Spleen (tissue), 11 donors: Measurements from ENCODE around the gene PUS7. TPM values are rescaled to one million over a fixed set of nuclear protein-coding genes. Genes with fewer than 3 reads are reported as not detected.
"Not testable (repeated sequence)": the region's sequence is repeated elsewhere in the genome, so short reads cannot be mapped to it uniquely, and the experiment has no call there.

Experiments used
- DNase-seq: peaks from one replicate; pipeline ENCODE4 v3.0.0-alpha.2; 2020
- H3K27ac ChIP-seq, 8 donors: fragments of 200-600 bp; sonication (generic) in 7 of 8; 1 replicate in 4 of 8; 2 replicates in 4 of 8; pipeline versions ENCODE4 v1.5.0 to v1.8.0; 2016 to 2021; ENCODE audit warnings: inconsistent platforms in 4 of 8, mild to moderate bottlenecking in 4 of 8, moderate library complexity in 1 of 8
- H3K27me3 ChIP-seq, 7 donors: fragments of 200-600 bp; sonication (generic) in 6 of 7; replicated peaks in 1 of 7; 1 replicate in 4 of 7; 2 replicates in 3 of 7; pipeline versions ENCODE4 v1.5.0 to v1.8.0; 2016 to 2021; ENCODE audit warnings: inconsistent platforms in 3 of 7, mild to moderate bottlenecking in 1 of 7
- H3K36me3 ChIP-seq, 6 donors: fragments of 200-600 bp; sonication (generic) in 5 of 6; 1 replicate in 4 of 6; 2 replicates in 2 of 6; pipeline versions ENCODE4 v1.5.0 to v1.8.0; 2016 to 2021; ENCODE audit warnings: inconsistent platforms in 2 of 6
- H3K4me1 ChIP-seq, 6 donors: fragments of 200-600 bp; sonication (generic) in 5 of 6; 1 replicate in 3 of 6; 2 replicates in 3 of 6; pipeline versions ENCODE4 v1.5.0 to v1.8.0; 2016 to 2021; ENCODE audit warnings: inconsistent platforms in 3 of 6
- H3K4me3 ChIP-seq, 8 donors: fragments of 200-600 bp; sonication (generic) in 7 of 8; 1 replicate in 4 of 8; 2 replicates in 4 of 8; pipeline versions ENCODE4 v1.5.0 to v1.8.0; 2016 to 2021; ENCODE audit warnings: inconsistent platforms in 4 of 8, mild to moderate bottlenecking in 4 of 8, moderate library complexity in 2 of 8
- H3K9me3 ChIP-seq, 8 donors: fragments of 200-600 bp; sonication (generic) in 7 of 8; 1 replicate in 4 of 8; 2 replicates in 4 of 8; pipeline versions ENCODE4 v1.5.0 to v1.8.0; 2016 to 2021; ENCODE audit warnings: inconsistent platforms in 4 of 8
- POLR2A ChIP-seq, 3 donors: fragments of 450-650 bp; IDR thresholded peaks; one replicate each; pipeline ENCODE4 v1.5.1; 2017; ENCODE audit warnings: antibody characterized with exemption in 3 of 3, mild to moderate bottlenecking in 1 of 3
- POLR2AphosphoS5 ChIP-seq, 3 donors: sonication (generic); formaldehyde crosslinking; IDR thresholded peaks; one replicate each; pipeline ENCODE4 v1.5.1; 2017; ENCODE audit warnings: antibody characterized with exemption in 3 of 3
- WGBS, 5 donors: extraction: QIAGEN DNeasy Blood & Tissue Kit in 3 of 5; methylation state at CpG; one replicate each; pipeline versions ENCODE4 v1.1.5 to v1.1.7; 2013 to 2018; 5-methylcytosine and 5-hydroxymethylcytosine counted together
- intact Hi-C: fragments of 100-400 bp; cut with DNase I; formaldehyde crosslinking; loops from one replicate; pipeline ENCODE4 v1.15.0; 2023; ENCODE audit warnings: low total_unique reads
- polyA plus RNA-seq, 3 donors: library from polyadenylated mRNA; stranded (reverse); fragments of 200-250 nt; gene quantifications; one replicate each; pipeline ENCODE4 v1.2.1, GENCODE V29; 2013
- total RNA-seq, 7 donors: library from RNA; depleted of rRNA in 3 of 7; stranded (reverse); fragments of >200 nt in 3 of 7; fragmentation: NEBNext Ultra II Directional in 4 of 7; extraction: Animal tissue kit (Norgen Biotek cat#: 25700) in 4 of 7; gene quantifications; one replicate each; pipeline versions ENCODE4 v1.1.0 to v1.2.1, GENCODE V29; 2016 to 2021
- TF ChIP-seq, protein P1 (sequence below), 11 experiments: fragments of 200-600 bp in 7 of 11; fragments of 450-650 bp in 4 of 11; sonication (generic) in 4 of 11; IDR thresholded peaks in 8 of 11; conservative IDR thresholded peaks in 3 of 11; 1 replicate in 7 of 11; 2 replicates in 4 of 11; pipeline versions ENCODE4 v1.4.0 to v1.8.0; 2016 to 2021; ENCODE audit warnings: antibody characterized with exemption in 11 of 11, inconsistent platforms in 4 of 11, mild to moderate bottlenecking in 1 of 11
- donor health status: healthy with polysubstance abuse.
- donor health status: DM: no; HTN: no; CAD: no; lungs with moderate emphysema.
- donor health status: DM: no; HTN: no; CAD: no.
- donor health status: Bipolar disorder and iron deficiency.
- donor health status: healthy.
- donor health status: DM: no; HTN: no; CAD: no.
- donor health status: DM: yes; HTN: yes; CAD: no.

PUS7 gene
- total and polyA plus RNA-seq, 10 donors = 1.5 to 10.1 (median 6.3) TPM

- H3K27me3 ChIP-seq = no peaks in the 10 kb centered on the region
- no peak for TF ChIP-seq POLR2A (IDR thresholded peaks at IDR 0.05)
- TF ChIP-seq, protein P1, sequence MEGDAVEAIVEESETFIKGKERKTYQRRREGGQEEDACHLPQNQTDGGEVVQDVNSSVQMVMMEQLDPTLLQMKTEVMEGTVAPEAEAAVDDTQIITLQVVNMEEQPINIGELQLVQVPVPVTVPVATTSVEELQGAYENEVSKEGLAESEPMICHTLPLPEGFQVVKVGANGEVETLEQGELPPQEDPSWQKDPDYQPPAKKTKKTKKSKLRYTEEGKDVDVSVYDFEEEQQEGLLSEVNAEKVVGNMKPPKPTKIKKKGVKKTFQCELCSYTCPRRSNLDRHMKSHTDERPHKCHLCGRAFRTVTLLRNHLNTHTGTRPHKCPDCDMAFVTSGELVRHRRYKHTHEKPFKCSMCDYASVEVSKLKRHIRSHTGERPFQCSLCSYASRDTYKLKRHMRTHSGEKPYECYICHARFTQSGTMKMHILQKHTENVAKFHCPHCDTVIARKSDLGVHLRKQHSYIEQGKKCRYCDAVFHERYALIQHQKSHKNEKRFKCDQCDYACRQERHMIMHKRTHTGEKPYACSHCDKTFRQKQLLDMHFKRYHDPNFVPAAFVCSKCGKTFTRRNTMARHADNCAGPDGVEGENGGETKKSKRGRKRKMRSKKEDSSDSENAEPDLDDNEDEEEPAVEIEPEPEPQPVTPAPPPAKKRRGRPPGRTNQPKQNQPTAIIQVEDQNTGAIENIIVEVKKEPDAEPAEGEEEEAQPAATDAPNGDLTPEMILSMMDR (IDR thresholded peaks at IDR 0.05 in 8 of 11, conservative IDR thresholded peaks at IDR 0.05 in 3 of 11) = no peak
- no peak for TF ChIP-seq POLR2AphosphoS5 (IDR thresholded peaks at IDR 0.05)
- H3K27ac ChIP-seq = no peak overlapping the region
- intact Hi-C loops = no loop called here
- no peak for DNase-seq
- no peak overlapping the region for H3K4me3 ChIP-seq
- peaks cover 0 to 25% (median 17%) of the 10 kb centered on the region in 6 donors for H3K4me1 ChIP-seq
- H3K9me3 ChIP-seq = no peaks in the 10 kb centered on the region
- 67 to 78% (median 76%) methylated on average over 4 of the region's 4 CpGs for WGBS, 5 donors
- H3K36me3 ChIP-seq = no peaks in the 10 kb centered on the region
Measured at GRCh38 chr7:105524840-105525239, 2.8 kb upstream of the PUS7 start.

DNA sequence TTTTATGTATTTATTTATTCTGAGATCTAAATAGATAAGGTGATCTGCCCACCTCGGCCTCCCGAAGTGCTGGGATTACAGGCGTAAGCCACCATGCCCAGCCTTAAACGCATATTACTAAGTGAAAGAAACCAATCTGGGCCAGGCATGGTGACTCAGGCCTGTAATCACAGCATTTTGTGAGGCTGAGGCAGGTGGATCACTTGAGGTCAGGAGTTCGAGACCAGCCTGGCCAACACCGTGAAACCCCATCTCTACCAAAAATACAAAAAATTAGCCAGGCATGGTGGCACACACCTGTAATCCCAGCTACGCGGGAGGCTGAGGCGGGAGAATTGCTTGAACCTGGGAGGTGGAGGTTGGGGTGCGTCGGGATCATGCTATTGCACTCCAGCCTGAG, 2.4 kb upstream of the PUS7 start:
- WGBS, 5 donors = 91 to 97% (median 96%) methylated on average over 11 of the region's 11 CpGs
- intact Hi-C loops, H3K27ac ChIP-seq, DNase-seq, H3K9me3 ChIP-seq, H3K36me3 ChIP-seq, H3K27me3 ChIP-seq, H3K4me3 ChIP-seq: not testable (repeated sequence)
- peaks cover 0 to 25% (median 17%) of the 10 kb centered on the region in 6 donors for H3K4me1 ChIP-seq

- H3K4me3 ChIP-seq = peak overlapping the region; percentile 63 to 97 (median 92)
- no peaks in the 10 kb centered on the region for H3K9me3 ChIP-seq
- H3K27me3 ChIP-seq = no peaks in the 10 kb centered on the region
- intact Hi-C loops = no loop called here
- H3K27ac ChIP-seq = peak overlapping the region; percentile 71 to 87 (median 82)
- H3K4me1 ChIP-seq = peaks cover 0 to 25% (median 17%) of the 10 kb centered on the region in 6 donors
- peak; percentile 87 for DNase-seq
- H3K36me3 ChIP-seq = no peaks in the 10 kb centered on the region
- no peak for TF ChIP-seq POLR2AphosphoS5 (IDR thresholded peaks at IDR 0.05)
- no peak for TF ChIP-seq POLR2A (IDR thresholded peaks at IDR 0.05)
- TF ChIP-seq, protein P1 (IDR thresholded peaks at IDR 0.05 in 8 of 11, conservative IDR thresholded peaks at IDR 0.05 in 3 of 11) = no peak
- 9 to 29% (median 12%) methylated on average over 21 to 25 of the region's 25 CpGs for WGBS, 5 donors
Measured at GRCh38 chr7:105521027-105521716, 899 bp downstream of the PUS7 start.

DNA sequence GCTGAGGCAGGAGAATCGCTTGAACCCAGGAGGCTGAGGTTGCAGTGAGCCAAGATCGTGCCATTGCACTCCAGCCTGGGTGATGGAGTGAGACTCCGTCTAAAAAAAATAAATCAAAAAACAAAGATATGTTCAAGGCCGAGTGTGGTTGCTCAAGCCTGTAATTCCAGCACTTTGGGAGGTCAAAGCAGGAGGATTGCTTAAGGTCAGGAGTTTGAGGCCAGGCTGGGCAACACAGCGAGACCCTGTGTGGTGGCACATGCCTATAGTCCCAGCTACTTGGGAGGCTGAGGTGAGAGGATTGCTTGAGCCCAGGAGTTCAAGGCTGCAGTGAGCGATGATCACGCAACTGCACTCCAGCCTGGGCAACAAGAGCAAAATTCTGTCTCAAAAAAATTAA, 1.5 kb downstream of the PUS7 start:
- not testable (repeated sequence) for H3K27ac ChIP-seq, DNase-seq

GRCh38 chr7:105519353-105519752, 2.7 kb downstream of the PUS7 start:
- no peak for DNase-seq
- 89 to 96% (median 92%) methylated on average over 6 of the region's 6 CpGs for WGBS, 5 donors
- H3K36me3 ChIP-seq = no peaks in the 10 kb centered on the region
- TF ChIP-seq POLR2A (IDR thresholded peaks at IDR 0.05) = no peak
- TF ChIP-seq, protein P1 (IDR thresholded peaks at IDR 0.05 in 8 of 11, conservative IDR thresholded peaks at IDR 0.05 in 3 of 11) = no peak
- no peak for TF ChIP-seq POLR2AphosphoS5 (IDR thresholded peaks at IDR 0.05)
- H3K4me1 ChIP-seq = peaks cover 0 to 20% (median 17%) of the 10 kb centered on the region in 6 donors
- H3K27ac ChIP-seq = no peak overlapping the region
- intact Hi-C loops = no loop called here
- H3K9me3 ChIP-seq = no peaks in the 10 kb centered on the region
- H3K4me3 ChIP-seq = no peak overlapping the region
- H3K27me3 ChIP-seq = no peaks in the 10 kb centered on the region

More for the DNA sequence above, 1.5 kb downstream of the PUS7 start:
- Histone ChIP-seq H3K4me1 (peaks cover 0 to 25% (median 17%) of the 10 kb centered on the region in 6 donors), H3K4me3 (peak overlapping the region in 1 of 8 donors; percentile 95)
- intact Hi-C loops, H3K9me3 ChIP-seq, H3K36me3 ChIP-seq, H3K27me3 ChIP-seq: not testable (repeated sequence)
- WGBS, 5 donors = 94 to 96% (median 94%) methylated on average over 7 of the region's 7 CpGs

DNA sequence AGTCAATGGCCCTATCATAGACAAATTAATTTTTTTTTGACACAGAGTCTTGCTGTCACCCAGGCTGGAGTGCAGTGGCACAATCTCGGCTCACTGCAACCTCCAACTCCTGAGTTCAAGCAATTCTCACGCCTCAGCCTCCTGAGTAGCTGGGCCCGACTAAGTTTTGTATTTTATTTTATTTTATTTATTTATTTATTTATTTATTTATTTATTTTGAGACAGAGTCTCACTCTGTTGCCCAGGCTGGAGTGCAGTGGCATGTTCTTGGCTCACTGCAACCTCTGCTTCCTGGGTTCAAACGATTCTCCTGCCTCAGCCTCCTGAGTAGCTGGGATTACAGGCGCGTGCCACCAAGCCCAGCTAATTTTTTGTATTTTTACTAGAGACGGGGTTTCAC, 6.5 kb downstream of the PUS7 start:
- H3K36me3 ChIP-seq, H3K27ac ChIP-seq, H3K9me3 ChIP-seq, H3K4me3 ChIP-seq, H3K4me1 ChIP-seq, intact Hi-C loops, DNase-seq, H3K27me3 ChIP-seq: not testable (repeated sequence)
- WGBS, 5 donors = 93 to 99% (median 95%) methylated on average over 7 of the region's 7 CpGs
